Lower leg skin (tissue), 3 donors: ENCODE results near the gene TREML1.

Source experiments
- CTCF ChIP-seq, 3 donors: fragments of 450-650 bp; IDR thresholded peaks; one replicate each; pipeline ENCODE4 v1.5.1; 2016; ENCODE audit warnings: antibody characterized with exemption in 3 of 3, mild to moderate bottlenecking in 3 of 3, moderate library complexity in 2 of 3
- POLR2A ChIP-seq, 2 donors: fragments of 450-650 bp; IDR thresholded peaks; one replicate each; pipeline ENCODE4 v1.6.1; 2016 to 2017; ENCODE audit warnings: antibody characterized with exemption in 2 of 2, mild to moderate bottlenecking in 1 of 2, moderate library complexity in 1 of 2

GRCh38 chr6:41171908-41172307 is 17.8 kb upstream of the TREML1 start:
- no peak for TF ChIP-seq CTCF (IDR thresholded peaks at IDR 0.05)
- TF ChIP-seq POLR2A (IDR thresholded peaks at IDR 0.05), result no peak
